Neuron (in vitro differentiated cells): ENCODE results near the gene AP1G2.
"Not testable (repeated sequence)": the region's sequence is repeated elsewhere in the genome, so short reads cannot be mapped to it uniquely, and the experiment has no call there.

ENCODE experiments used
- H2AFZ ChIP-seq: one replicate; pipeline ENCODE4 v1.6.1; 2013; ENCODE audit warnings: low read depth, mild to moderate bottlenecking, inconsistent platforms, low read length, moderate library complexity
- H3K27me3 ChIP-seq: one replicate; pipeline ENCODE4 v1.6.1; 2013; ENCODE audit warnings: low read length; ENCODE audit not compliant: insufficient read depth
- H3K36me3 ChIP-seq: one replicate; pipeline ENCODE4 v1.6.1; 2013; ENCODE audit warnings: low read length; ENCODE audit not compliant: insufficient read depth
- H3K4me1 ChIP-seq: one replicate; pipeline ENCODE4 v1.6.1; 2013; ENCODE audit warnings: low read length; ENCODE audit not compliant: insufficient read depth
- H3K4me3 ChIP-seq: 2 replicates; pipeline ENCODE4 v1.5.1; 2013; ENCODE audit warnings: mild to moderate bottlenecking, low read length, moderate library complexity
- H3K9me3 ChIP-seq: one replicate; pipeline ENCODE4 v1.6.1; 2013; ENCODE audit warnings: low read length

Gene AP1G2

GRCh38 chr14:23605931-23606585, 38.5 kb upstream of the AP1G2 start:
- Histone ChIP-seq H3K27me3 (peaks cover 14% of the 10 kb centered on the region), H2AFZ (no peak overlapping the region), H3K4me3 (no peak overlapping the region), H3K9me3 (no peaks in the 10 kb centered on the region), H3K36me3 (no peaks in the 10 kb centered on the region), H3K4me1 (no peaks in the 10 kb centered on the region)

- H3K4me1 ChIP-seq = no peaks in the 10 kb centered on the region
- H3K4me3 ChIP-seq = no peak overlapping the region
- no peaks in the 10 kb centered on the region for H3K36me3 ChIP-seq
- H3K27me3 ChIP-seq = peaks cover 14% of the 10 kb centered on the region
- no peak overlapping the region for H2AFZ ChIP-seq
- no peaks in the 10 kb centered on the region for H3K9me3 ChIP-seq
Measured at GRCh38 chr14:23604675-23605170, 37.1 kb upstream of the AP1G2 start.

- Histone ChIP-seq H3K27me3 (peaks cover 14% of the 10 kb centered on the region), H3K9me3 (no peaks in the 10 kb centered on the region), H3K36me3 (no peaks in the 10 kb centered on the region), H3K4me3 (no peak overlapping the region), H2AFZ (no peak overlapping the region), H3K4me1 (no peaks in the 10 kb centered on the region)
Measured at GRCh38 chr14:23604148-23604547, 36.6 kb upstream of the AP1G2 start.

- Histone ChIP-seq H2AFZ (no peak overlapping the region), H3K4me3 (no peak overlapping the region), H3K36me3 (no peaks in the 10 kb centered on the region), H3K4me1 (no peaks in the 10 kb centered on the region), H3K9me3 (no peaks in the 10 kb centered on the region), H3K27me3 (peaks cover 9% of the 10 kb centered on the region)
Measured at GRCh38 chr14:23603103-23603502, 35.5 kb upstream of the AP1G2 start.

- Histone ChIP-seq H3K9me3 (no peaks in the 10 kb centered on the region), H2AFZ (no peak overlapping the region), H3K36me3 (no peaks in the 10 kb centered on the region), H3K4me1 (no peaks in the 10 kb centered on the region), H3K27me3 (peaks cover 9% of the 10 kb centered on the region), H3K4me3 (no peak overlapping the region)
Measured at GRCh38 chr14:23602181-23603095, 34.8 kb upstream of the AP1G2 start.

DNA sequence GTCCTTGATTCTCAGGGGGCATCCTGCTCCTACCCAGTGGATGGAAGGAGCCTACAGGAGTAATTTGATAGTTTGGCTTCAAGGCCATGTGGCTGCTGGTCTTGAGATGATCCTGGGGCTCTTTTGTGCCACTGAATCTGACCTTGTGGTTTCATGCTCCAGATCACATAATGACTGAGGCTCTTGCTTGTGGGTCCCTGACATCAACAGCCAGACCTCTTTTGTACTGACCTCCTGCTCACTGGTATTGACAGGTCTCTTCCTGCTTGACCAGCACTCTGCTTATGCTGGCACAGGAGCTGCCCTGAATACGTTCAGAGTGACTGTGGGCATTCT, 34.2 kb upstream of the AP1G2 start:
- Histone ChIP-seq H3K4me1 (no peaks in the 10 kb centered on the region), H3K27me3 (peaks cover 9% of the 10 kb centered on the region), H3K4me3 (no peak overlapping the region), H3K9me3 (no peaks in the 10 kb centered on the region), H3K36me3 (no peaks in the 10 kb centered on the region), H2AFZ (no peak overlapping the region)

DNA sequence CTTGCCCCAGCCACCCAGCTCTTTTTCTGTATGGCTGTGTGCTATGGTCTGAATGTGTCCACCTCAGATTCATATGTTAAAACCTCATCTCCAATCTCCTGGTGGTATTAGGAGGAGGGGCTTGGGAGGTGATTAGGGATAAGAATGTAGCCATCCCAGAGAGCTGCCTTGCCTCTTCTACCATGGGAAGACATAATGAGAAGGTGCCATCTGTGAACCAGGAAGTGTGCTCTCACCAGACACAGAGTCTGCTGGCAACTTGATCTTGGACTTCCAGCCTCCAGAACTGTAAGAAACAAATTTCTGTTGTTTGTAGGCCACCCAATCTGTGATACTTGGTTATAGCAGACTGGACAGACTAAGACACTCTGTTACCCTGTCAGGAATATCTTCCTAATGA, 33.8 kb upstream of the AP1G2 start:
- Histone ChIP-seq H3K36me3 (no peaks in the 10 kb centered on the region), H3K27me3 (peaks cover 8% of the 10 kb centered on the region), H3K4me3 (no peak overlapping the region), H2AFZ (no peak overlapping the region), H3K4me1 (no peaks in the 10 kb centered on the region), H3K9me3 (no peaks in the 10 kb centered on the region)

GRCh38 chr14:23600806-23601205, 33.2 kb upstream of the AP1G2 start:
- no peaks in the 10 kb centered on the region for H3K9me3 ChIP-seq
- no peak overlapping the region for H3K4me3 ChIP-seq
- H3K36me3 ChIP-seq = no peaks in the 10 kb centered on the region
- H3K27me3 ChIP-seq = peaks cover 2% of the 10 kb centered on the region
- no peak overlapping the region for H2AFZ ChIP-seq
- no peaks in the 10 kb centered on the region for H3K4me1 ChIP-seq

GRCh38 chr14:23600322-23600707, 32.7 kb upstream of the AP1G2 start:
- no peaks in the 10 kb centered on the region for H3K27me3 ChIP-seq
- no peaks in the 10 kb centered on the region for H3K36me3 ChIP-seq
- no peak overlapping the region for H3K4me3 ChIP-seq
- H3K4me1 ChIP-seq = no peaks in the 10 kb centered on the region
- no peak overlapping the region for H2AFZ ChIP-seq
- no peaks in the 10 kb centered on the region for H3K9me3 ChIP-seq

DNA sequence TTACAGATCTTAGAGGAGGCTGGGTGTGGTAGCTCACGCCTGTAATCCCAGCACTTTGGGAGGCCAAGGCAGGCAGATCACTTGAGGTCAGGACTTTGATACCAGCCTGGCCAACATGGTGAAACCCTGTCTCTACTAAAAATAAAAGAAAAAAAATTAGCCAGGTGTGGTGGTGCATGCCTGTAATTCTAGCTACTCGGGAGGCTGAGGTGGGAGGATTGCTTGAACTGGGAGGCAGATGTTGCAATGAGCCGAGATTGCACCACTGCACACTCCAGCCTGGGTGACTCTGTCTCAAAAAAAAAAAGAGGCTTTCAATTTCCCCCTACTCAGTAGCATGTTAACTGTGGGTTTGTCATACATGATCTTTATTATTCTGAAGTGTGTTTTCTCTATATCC, 26.6 kb upstream of the AP1G2 start:
- H3K4me1 ChIP-seq, H3K9me3 ChIP-seq, H3K27me3 ChIP-seq, H2AFZ ChIP-seq, H3K36me3 ChIP-seq, H3K4me3 ChIP-seq: not testable (repeated sequence)

DNA sequence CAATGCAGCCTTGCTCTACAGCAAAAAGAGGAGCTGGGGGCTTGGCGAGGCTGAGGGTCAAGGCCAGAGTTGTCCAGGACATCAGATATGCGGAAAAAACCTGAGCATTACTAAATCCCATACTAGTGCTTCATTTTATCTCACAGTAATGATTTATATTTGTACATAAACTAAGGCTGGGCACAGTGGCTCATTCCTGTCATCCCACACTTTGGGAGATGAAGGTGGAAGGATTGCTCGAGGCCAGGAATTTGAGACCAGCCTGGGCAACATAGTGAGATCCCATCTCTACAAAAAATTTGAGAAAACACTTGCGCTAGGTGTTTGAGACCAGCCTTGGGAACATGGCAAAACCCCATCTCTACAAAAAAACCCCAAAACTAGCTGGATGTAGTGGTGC, 22.6 kb upstream of the AP1G2 start:
- no peaks in the 10 kb centered on the region for H3K9me3 ChIP-seq
- H3K4me3 ChIP-seq = no peak overlapping the region
- H3K36me3 ChIP-seq = no peaks in the 10 kb centered on the region
- H2AFZ ChIP-seq = no peak overlapping the region
- no peaks in the 10 kb centered on the region for H3K27me3 ChIP-seq
- peaks cover 7% of the 10 kb centered on the region for H3K4me1 ChIP-seq

GRCh38 chr14:23589606-23590005, 22.0 kb upstream of the AP1G2 start:
- Histone ChIP-seq H3K4me1 (peaks cover 7% of the 10 kb centered on the region), H2AFZ (peak overlapping the region; percentile 63)

GRCh38 chr14:23588884-23589598, 21.4 kb upstream of the AP1G2 start:
- peaks cover 7% of the 10 kb centered on the region for H3K4me1 ChIP-seq

More at GRCh38 chr14:23589606-23590005, 22.0 kb upstream of the AP1G2 start:
- no peaks in the 10 kb centered on the region for H3K36me3 ChIP-seq
- H3K9me3 ChIP-seq = no peaks in the 10 kb centered on the region
- no peak overlapping the region for H3K4me3 ChIP-seq
- H3K27me3 ChIP-seq = no peaks in the 10 kb centered on the region

More at GRCh38 chr14:23588884-23589598, 21.4 kb upstream of the AP1G2 start:
- Histone ChIP-seq H2AFZ (peak overlapping the region; percentile 63), H3K9me3 (no peaks in the 10 kb centered on the region), H3K36me3 (no peaks in the 10 kb centered on the region), H3K27me3 (no peaks in the 10 kb centered on the region), H3K4me3 (no peak overlapping the region)
